ENCODE measurements around the gene DNAJC1.

DNA sequence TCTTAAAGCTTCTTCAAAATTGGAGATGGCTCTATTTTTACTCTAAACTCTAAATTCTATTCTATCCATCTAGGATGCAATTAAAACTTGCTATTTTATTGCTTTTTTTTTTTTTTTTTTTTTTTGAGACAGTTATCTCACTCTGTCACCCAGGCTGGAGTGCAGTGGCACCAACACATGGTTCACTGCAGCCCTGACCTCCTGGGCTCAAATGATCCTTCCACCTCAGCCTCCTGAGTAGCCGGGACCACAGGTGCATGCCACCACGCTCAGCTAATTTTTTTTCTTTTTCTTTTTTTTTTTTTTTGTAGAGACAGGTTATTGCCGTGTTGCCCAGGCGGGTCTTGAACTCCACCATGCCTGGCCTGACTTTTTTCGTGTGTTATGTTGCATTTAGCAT is 41.2 kb downstream of the DNAJC1 start:
- TF ChIP-seq, protein P1, sequence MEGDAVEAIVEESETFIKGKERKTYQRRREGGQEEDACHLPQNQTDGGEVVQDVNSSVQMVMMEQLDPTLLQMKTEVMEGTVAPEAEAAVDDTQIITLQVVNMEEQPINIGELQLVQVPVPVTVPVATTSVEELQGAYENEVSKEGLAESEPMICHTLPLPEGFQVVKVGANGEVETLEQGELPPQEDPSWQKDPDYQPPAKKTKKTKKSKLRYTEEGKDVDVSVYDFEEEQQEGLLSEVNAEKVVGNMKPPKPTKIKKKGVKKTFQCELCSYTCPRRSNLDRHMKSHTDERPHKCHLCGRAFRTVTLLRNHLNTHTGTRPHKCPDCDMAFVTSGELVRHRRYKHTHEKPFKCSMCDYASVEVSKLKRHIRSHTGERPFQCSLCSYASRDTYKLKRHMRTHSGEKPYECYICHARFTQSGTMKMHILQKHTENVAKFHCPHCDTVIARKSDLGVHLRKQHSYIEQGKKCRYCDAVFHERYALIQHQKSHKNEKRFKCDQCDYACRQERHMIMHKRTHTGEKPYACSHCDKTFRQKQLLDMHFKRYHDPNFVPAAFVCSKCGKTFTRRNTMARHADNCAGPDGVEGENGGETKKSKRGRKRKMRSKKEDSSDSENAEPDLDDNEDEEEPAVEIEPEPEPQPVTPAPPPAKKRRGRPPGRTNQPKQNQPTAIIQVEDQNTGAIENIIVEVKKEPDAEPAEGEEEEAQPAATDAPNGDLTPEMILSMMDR (IDR thresholded peaks at IDR 0.05): no peak
- no peak for TF ChIP-seq POLR2A (IDR thresholded peaks at IDR 0.05)
